Esophagus muscularis mucosa (tissue), 4 donors: ENCODE results near the gene TUBGCP2. TPM values are rescaled to one million over a fixed set of nuclear protein-coding genes. Genes with fewer than 3 reads are reported as not detected.

Experiments
- DNase-seq: peaks from one replicate; pipeline ENCODE4 v3.0.0-alpha.2; 2017; ENCODE audit errors: extremely low spot score
- H3K27ac ChIP-seq, 4 donors: fragments of 200-600 bp; sonication (generic); replicated peaks in 1 of 4; 1 replicate in 3 of 4; 2 replicates in 1 of 4; pipeline ENCODE4 v1.5.1; 2016 to 2019; ENCODE audit warnings: mild to moderate bottlenecking in 1 of 4
- H3K27me3 ChIP-seq, 4 donors: fragments of 200-600 bp; sonication (generic); one replicate each; pipeline versions ENCODE4 v1.5.1 to v1.6.0; 2016 to 2019
- H3K36me3 ChIP-seq, 4 donors: fragments of 200-600 bp; sonication (generic); one replicate each; pipeline ENCODE4 v1.5.1; 2016 to 2019
- H3K4me1 ChIP-seq, 4 donors: fragments of 200-600 bp; sonication (generic); one replicate each; pipeline ENCODE4 v1.5.1; 2016 to 2019
- H3K4me3 ChIP-seq, 4 donors: fragments of 200-600 bp; sonication (generic); 1 replicate in 2 of 4; 2 replicates in 2 of 4; pipeline ENCODE4 v1.5.1; 2016 to 2019; ENCODE audit warnings: mild to moderate bottlenecking in 4 of 4, moderate library complexity in 1 of 4
- H3K9me3 ChIP-seq, 4 donors: fragments of 200-600 bp; sonication (generic); 1 replicate in 3 of 4; 2 replicates in 1 of 4; pipeline ENCODE4 v1.5.1; 2016 to 2019
- EP300 ChIP-seq: sonication (generic); formaldehyde crosslinking; IDR thresholded peaks from one replicate; pipeline ENCODE4 v1.6.1; 2017; ENCODE audit warnings: antibody characterized with exemption
- POLR2A ChIP-seq: fragments of 450-650 bp; IDR thresholded peaks from one replicate; pipeline ENCODE4 v1.6.1; 2017; ENCODE audit warnings: antibody characterized with exemption, moderate library complexity, mild to moderate bottlenecking, low read depth
- POLR2AphosphoS5 ChIP-seq, 2 donors: sonication (generic); formaldehyde crosslinking; IDR thresholded peaks; one replicate each; pipeline ENCODE4 v1.6.1; 2017; ENCODE audit warnings: antibody characterized with exemption in 2 of 2
- WGBS: methylation state at CpG from one replicate; pipeline ENCODE4 v1.1.5; 2018; 5-methylcytosine and 5-hydroxymethylcytosine counted together
- intact Hi-C: fragments of 100-400 bp; cut with DNase I; formaldehyde crosslinking; loops from one replicate; pipeline ENCODE4 v1.15.1; 2023
- total RNA-seq, 4 donors: library from RNA; depleted of rRNA; stranded (reverse); fragments of >200 nt; gene quantifications; one replicate each; pipeline versions ENCODE4 v1.1.0 to v1.2.1, GENCODE V29; 2016
- TF ChIP-seq, protein P1 (sequence below), 3 experiments: fragments of 200-600 bp in 2 of 3; fragments of 450-650 bp in 1 of 3; sonication (generic) in 2 of 3; IDR thresholded peaks; one replicate each; pipeline ENCODE4 v1.5.1; 2017 to 2019; ENCODE audit warnings: antibody characterized with exemption in 3 of 3, mild to moderate bottlenecking in 2 of 3, moderate library complexity in 1 of 3

Gene TUBGCP2
- total RNA-seq, 4 donors from 2014 or later: 30.2 to 54.4 (median 39.0) TPM

GRCh38 chr10:133313192-133313591 lies 4.5 kb upstream of the TUBGCP2 start:
- H3K9me3 ChIP-seq: no peaks in the 10 kb centered on the region
- peaks cover 0 to 15% (median 13%) of the 10 kb centered on the region in 4 donors for H3K4me1 ChIP-seq
- 66% methylated on average over 4 of the region's 4 CpGs for WGBS
- no peak overlapping the region for H3K4me3 ChIP-seq
- H3K36me3 ChIP-seq: peaks cover 10 to 40% (median 35%) of the 10 kb centered on the region in 4 donors
- no peak overlapping the region for H3K27ac ChIP-seq
- no peaks in the 10 kb centered on the region for H3K27me3 ChIP-seq
- TF ChIP-seq POLR2AphosphoS5 (IDR thresholded peaks at IDR 0.05): no peak
- no peak for DNase-seq
- intact Hi-C loops: loop anchor here (2.0 to 5.0 kb wide), 2 partner anchors 52 to 64 kb away; partner anchors contain the start of gene PAOX

DNA sequence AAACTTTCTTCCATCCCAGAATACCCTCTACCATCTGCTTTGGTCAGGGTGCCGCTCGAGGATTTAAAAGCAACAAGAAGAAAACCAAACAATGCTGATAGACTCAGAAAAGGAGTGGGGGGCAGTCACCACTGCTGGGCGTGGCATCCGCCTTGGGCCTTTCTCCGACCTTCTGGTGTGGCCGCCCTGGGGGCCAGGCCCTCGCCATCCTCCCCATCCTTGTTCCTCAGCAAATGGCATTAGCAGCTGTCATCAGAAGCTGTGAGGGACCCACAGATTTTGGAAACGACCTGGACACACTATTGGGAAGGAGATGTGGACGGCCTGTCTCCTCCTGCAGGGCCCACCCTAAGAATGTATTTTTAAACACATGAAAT lies 4.1 kb upstream of the TUBGCP2 start:
- peaks cover 4 to 19% (median 17%) of the 10 kb centered on the region in 4 donors for H3K4me1 ChIP-seq
- no peak overlapping the region for H3K27ac ChIP-seq
- no peak overlapping the region for H3K4me3 ChIP-seq
- TF ChIP-seq EP300: no peak
- TF ChIP-seq POLR2A: no peak
- no peak for TF ChIP-seq POLR2AphosphoS5 (IDR thresholded peaks at IDR 0.05)
- TF ChIP-seq, protein P1, sequence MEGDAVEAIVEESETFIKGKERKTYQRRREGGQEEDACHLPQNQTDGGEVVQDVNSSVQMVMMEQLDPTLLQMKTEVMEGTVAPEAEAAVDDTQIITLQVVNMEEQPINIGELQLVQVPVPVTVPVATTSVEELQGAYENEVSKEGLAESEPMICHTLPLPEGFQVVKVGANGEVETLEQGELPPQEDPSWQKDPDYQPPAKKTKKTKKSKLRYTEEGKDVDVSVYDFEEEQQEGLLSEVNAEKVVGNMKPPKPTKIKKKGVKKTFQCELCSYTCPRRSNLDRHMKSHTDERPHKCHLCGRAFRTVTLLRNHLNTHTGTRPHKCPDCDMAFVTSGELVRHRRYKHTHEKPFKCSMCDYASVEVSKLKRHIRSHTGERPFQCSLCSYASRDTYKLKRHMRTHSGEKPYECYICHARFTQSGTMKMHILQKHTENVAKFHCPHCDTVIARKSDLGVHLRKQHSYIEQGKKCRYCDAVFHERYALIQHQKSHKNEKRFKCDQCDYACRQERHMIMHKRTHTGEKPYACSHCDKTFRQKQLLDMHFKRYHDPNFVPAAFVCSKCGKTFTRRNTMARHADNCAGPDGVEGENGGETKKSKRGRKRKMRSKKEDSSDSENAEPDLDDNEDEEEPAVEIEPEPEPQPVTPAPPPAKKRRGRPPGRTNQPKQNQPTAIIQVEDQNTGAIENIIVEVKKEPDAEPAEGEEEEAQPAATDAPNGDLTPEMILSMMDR (IDR thresholded peaks at IDR 0.05): no peak
- H3K27me3 ChIP-seq: no peaks in the 10 kb centered on the region
- intact Hi-C loops: loop anchor here (2.0 to 5.0 kb wide), 2 partner anchors 52 to 65 kb away; partner anchors contain the start of gene PAOX
- WGBS: 93% methylated on average over 9 of the region's 9 CpGs
- H3K9me3 ChIP-seq: no peaks in the 10 kb centered on the region
- no peak for DNase-seq
- peaks cover 10 to 40% (median 35%) of the 10 kb centered on the region in 4 donors for H3K36me3 ChIP-seq

GRCh38 chr10:133312016-133312768 lies 3.5 kb upstream of the TUBGCP2 start:
- Histone ChIP-seq H3K27me3 (no peaks in the 10 kb centered on the region), H3K9me3 (no peaks in the 10 kb centered on the region), H3K36me3 (peaks cover 10 to 40% (median 35%) of the 10 kb centered on the region in 4 donors), H3K4me1 (peaks cover 9 to 25% (median 23%) of the 10 kb centered on the region in 4 donors), H3K4me3 (no peak overlapping the region), H3K27ac (no peak overlapping the region)
- DNase-seq: no peak
- 91% methylated on average over 22 of the region's 23 CpGs for WGBS
- TF ChIP-seq, protein P1 (IDR thresholded peaks at IDR 0.05): no peak
- intact Hi-C loops: loop anchor here (2.0 to 5.0 kb wide), 2 partner anchors 51 to 65 kb away; partner anchors contain the start of gene PAOX

- H3K27me3 ChIP-seq: no peaks in the 10 kb centered on the region
- H3K36me3 ChIP-seq: peaks cover 10 to 40% (median 35%) of the 10 kb centered on the region in 4 donors
- TF ChIP-seq, protein P1 (IDR thresholded peaks at IDR 0.05): no peak
- TF ChIP-seq POLR2A (no peak), EP300 (no peak), POLR2AphosphoS5 (IDR thresholded peaks at IDR 0.05) (no peak)
- H3K4me1 ChIP-seq: peaks cover 15 to 31% (median 29%) of the 10 kb centered on the region in 4 donors
- H3K4me3 ChIP-seq: no peak overlapping the region
- intact Hi-C loops: loop anchor here (5.0 kb wide), 1 partner anchor 66 kb away; the partner anchor contains the start of gene PAOX
- no peak overlapping the region for H3K27ac ChIP-seq
- DNase-seq: no peak
- WGBS: 93% methylated on average over 10 of the region's 10 CpGs
- H3K9me3 ChIP-seq: no peaks in the 10 kb centered on the region
Observed at GRCh38 chr10:133311570-133311969, 2.9 kb upstream of the TUBGCP2 start.

GRCh38 chr10:133310789-133311188 lies 2.1 kb upstream of the TUBGCP2 start:
- Histone ChIP-seq H3K27ac (no peak overlapping the region), H3K4me1 (peaks cover 15 to 39% (median 37%) of the 10 kb centered on the region in 4 donors), H3K36me3 (peaks cover 10 to 41% (median 35%) of the 10 kb centered on the region in 4 donors), H3K27me3 (no peaks in the 10 kb centered on the region), H3K4me3 (no peak overlapping the region), H3K9me3 (no peaks in the 10 kb centered on the region)
- intact Hi-C loops: loop anchor here (5.0 kb wide), 1 partner anchor 67 kb away; the partner anchor contains the start of gene PAOX
- 96% methylated on average over 8 of the region's 8 CpGs for whole genome bisulfite sequencing
- DNase-seq: no peak
- no peak for TF ChIP-seq POLR2AphosphoS5 (IDR thresholded peaks at IDR 0.05)
- TF ChIP-seq, protein P1 (IDR thresholded peaks at IDR 0.05): no peak
- TF ChIP-seq EP300: no peak
- no peak for TF ChIP-seq POLR2A
